UCSD-AML1 (cell line): ENCODE data around the gene SUN5.

Experiments
- DNase-seq: peaks from one replicate; lab custom pipeline; 2025; ENCODE audit not compliant: unreplicated experiment; lab: John Stamatoyannopoulos, UW

Gene SUN5

DNA sequence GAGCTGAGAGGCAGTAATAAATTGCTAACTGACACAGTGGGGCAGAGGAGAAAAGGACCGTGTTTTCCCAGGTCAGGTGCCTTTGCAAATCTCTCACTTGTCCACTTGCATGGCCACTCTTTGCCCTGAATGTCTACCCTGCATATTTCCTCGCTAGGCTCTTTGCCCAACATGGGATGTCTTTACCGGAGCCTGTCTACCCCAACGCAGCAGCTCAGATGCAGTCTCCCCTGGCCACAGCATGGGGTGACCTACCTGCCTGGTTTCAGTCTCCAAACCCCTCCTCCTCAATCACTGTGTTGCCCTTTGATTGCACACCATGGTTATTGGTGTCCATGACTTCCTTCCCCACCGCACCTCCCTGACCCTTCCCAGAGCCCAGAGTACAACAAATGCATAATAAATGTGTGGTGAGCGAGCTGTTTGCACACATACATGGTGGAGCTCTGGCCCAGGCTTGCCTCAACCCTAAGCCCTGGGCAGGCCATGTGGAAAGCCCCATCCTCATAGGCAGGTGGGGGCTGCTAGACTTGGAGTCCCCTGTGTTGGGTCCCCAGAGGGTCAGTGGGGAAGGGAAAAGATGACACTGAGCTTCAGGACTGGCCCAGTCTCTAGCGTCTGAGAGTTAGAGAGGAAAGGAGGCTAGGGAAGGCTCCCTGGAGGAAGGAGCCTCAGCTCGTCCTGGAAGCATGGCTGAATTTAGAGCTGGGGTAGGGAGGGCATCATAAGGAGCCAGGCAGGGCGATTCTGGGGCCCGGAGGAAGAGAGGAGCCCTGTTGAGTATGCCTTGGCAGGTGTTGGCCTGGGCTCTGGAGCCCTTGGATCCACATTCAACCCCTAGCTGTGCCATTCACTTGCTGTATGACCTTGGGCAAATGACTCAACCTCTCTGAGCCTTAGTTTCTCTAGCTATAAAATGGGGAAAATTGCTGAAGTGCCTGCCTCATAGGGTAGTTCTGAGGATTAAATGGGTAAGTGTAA is 22.8 kb upstream of the SUN5 start:
- no peak for DNase-seq

DNA sequence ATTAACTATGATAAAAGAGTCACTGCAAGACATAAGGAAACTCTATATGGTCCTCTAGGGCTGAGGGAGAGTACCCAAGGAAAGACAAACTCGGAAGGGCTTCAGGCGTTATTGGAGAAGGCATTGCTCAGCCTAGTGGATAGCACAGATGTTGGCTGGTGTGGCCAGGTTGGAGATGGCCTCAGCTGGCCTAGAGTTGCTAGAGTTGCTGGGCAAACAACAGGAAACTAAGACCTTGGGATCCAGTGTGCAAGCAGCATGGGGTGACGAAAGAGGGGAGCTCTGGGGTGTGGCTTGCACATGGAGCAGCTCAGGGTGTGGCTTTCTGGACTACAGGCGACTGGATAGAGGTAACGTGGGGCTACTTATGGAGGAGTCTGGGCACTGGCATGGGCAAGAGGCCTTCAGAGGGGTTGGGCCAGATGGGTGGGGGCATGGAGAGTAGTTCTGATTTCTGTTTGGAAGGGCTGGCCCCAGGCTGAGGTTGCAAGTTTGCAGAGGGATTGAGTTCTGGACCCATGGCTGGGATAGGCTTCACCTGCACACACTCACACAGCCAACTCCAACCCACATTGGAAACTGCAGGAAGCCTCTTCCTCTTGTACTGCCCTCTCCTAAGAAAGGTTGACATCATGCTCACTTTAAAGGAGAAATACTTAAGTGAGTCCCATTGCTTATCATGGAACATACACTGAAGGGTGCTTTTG is 22.0 kb upstream of the SUN5 start:
- DNase-seq = no peak

DNA sequence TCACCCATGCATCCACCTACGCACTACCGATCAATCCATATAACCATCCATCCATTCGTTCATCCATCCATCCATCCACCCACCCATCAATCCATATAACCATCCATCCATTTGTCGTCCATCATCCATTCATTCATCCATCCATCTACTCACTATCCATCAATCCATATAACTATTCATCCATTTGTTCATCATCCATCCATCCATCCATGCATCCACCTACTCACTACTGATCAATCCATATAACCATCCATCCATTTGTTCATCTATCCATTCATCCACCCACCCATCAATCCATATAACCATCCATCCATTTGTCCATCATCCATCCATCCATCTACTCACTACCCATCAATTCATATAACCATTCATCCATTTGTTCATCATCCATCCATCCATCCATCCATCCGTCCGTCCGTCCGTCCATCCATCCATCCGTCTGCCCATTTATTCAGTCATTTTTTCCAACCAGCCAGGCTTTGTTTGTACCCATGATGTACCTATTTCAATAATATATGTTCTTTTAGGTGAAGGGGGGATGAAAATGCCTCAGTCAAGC is 21.2 kb upstream of the SUN5 start:
- DNase-seq = no peak

DNA sequence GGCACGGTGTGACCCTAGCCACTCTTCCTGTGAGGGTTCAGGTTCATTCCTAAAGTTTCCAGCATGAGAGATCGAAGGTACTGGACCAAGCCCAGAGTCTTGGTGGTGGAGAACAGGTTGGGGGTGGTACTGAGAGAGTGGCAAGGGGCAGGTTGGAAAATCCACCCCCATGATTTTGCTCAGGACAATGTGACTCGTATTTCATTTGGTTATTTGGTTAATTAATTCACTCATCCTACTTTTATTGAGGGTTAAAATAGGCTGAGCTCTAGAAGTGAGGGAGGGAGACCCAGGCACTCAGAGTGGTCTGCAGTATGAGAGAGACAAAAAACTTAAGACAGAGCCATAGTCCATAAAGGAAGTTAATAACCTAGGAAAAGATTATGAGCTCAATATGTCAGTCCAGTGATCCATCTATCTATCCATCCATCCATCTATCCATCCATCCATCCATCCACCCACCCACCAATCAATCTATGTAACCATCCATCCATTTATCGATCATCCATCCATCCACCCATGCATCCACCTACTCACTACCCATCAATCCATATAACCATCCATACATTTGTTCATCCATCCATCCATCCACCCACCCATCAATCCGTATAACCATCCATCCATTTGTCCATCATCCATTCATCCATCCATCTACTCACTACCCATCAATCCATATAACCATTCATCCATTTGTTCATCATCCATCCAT is 20.5 kb upstream of the SUN5 start:
- no peak for DNase-seq

DNA sequence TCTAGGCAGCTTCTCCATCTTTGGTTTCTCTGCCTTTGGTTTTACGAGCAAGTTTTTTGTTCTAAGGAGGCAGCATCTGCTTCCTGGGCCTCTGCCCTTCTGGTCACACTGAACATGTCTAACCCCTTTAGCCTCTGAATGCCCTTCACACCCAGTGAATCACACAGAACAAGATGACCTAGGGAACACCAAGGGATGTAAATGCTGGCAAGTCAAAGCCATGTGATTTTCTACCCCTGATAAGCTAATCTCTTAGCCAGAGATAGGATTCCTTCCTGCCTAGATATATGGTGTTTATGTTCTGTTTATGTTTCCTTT is 20.0 kb upstream of the SUN5 start:
- no peak for DNase-seq

DNA sequence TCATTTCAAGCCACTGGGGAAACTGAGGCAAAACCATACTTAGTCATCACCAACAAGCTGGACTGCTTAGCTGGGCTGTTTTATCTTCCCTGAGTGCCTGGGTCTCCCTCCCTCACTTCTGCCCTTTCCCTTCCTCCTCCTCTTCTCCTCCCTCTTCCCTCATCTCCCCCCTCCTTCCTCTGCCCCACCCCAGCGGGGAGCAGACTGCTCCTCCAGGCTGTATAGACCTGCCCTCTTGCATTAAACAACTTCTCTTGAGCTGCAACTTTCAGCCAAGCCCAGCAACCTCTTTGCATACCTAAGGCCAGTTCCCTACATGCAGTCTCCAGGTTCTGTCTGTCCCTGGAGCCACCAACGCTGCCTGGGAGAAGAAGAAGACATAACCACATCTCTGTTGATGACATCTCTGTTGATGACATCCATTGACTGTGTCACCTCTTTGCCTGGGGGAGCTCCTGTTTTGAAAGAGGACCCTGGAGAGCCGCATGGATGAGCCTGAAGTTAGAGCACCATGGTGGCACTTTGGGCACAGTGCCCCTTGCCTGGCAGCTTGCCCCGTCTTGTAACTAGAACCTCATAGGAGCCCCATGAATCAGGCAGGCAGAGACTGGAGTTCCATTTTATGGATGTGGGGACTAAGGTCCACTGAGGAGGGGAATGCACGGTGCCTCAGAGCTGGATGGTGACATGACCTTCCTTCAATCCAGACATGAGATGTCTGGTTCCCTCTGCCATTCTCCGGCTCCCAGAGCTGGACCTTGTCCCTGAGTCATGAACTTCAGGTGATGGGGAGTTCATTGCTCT is 19.4 kb upstream of the SUN5 start:
- DNase-seq = no peak

DNA sequence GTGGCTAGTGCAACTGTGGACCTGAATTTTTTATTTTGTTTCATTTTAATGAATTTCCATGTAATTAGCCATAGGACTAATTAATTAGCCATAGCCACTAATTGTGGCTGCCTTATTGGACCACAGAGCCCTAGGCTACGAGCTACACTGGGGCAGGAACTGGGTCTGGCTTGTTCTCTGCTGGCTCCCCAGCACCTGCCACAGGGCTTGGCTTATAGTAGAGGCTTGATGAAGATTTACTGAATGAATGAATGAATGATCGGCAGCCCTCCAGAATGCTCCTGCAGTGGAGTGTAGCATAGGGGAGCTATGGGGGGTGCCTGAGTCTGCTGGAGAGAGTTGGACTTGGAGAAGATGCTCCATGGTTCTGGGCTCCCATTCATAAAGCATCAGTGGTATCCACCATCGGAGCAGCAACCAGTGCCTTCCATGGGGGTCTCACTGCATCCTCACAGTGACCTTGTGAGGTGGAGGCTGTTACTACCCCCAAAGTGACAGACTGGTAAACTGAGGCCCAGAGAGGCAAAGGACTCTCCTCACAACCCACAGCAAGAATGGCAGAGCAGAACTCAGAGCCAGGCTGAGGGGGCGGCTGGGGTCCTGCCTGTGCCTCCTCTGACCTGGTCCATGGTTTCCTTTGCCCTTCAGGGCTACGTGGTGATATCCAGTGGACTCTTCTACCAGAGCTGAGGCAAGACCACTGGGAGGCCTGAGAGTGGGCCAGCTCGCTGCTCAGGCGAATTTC is 18.6 kb upstream of the SUN5 start:
- DNase-seq = no peak

DNA sequence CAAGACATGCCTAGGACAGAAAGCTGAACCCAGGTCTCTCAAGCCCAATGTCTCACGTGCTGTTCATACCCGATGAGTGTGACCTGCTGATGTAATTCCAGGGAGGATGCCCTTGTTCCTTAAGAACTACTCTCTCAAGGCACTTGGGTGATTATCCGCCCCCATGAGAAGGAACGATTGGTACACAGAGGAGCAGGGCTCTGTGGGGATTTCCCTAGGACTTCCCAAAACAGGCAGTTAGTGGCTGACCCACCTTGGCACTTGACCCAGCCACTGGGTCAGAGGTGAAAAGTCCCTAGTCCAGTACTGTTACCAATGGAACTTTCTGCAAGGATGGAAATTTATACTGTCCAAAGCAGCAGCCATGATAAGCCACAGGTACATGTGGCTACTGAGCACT is 18.1 kb upstream of the SUN5 start:
- DNase-seq = no peak

DNA sequence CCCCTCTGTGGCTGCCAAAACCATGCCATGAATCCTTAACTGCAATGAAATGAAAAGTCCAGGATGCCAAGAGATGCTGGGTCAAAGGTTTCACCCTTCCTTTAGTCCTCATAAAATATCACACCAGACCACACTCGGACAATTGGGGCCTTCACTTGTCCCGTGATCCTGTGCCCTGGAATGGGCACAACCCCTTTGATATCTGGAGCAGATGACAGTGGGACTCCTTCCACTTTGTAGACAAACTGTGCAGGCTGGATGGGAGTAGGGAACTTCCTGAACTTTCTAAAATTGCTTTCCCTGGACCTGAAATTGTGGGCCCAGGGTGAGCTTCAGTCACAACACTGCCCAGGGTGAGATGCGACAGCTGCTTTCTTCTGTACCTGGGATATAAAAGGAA is 17.6 kb upstream of the SUN5 start:
- DNase-seq = no peak

DNA sequence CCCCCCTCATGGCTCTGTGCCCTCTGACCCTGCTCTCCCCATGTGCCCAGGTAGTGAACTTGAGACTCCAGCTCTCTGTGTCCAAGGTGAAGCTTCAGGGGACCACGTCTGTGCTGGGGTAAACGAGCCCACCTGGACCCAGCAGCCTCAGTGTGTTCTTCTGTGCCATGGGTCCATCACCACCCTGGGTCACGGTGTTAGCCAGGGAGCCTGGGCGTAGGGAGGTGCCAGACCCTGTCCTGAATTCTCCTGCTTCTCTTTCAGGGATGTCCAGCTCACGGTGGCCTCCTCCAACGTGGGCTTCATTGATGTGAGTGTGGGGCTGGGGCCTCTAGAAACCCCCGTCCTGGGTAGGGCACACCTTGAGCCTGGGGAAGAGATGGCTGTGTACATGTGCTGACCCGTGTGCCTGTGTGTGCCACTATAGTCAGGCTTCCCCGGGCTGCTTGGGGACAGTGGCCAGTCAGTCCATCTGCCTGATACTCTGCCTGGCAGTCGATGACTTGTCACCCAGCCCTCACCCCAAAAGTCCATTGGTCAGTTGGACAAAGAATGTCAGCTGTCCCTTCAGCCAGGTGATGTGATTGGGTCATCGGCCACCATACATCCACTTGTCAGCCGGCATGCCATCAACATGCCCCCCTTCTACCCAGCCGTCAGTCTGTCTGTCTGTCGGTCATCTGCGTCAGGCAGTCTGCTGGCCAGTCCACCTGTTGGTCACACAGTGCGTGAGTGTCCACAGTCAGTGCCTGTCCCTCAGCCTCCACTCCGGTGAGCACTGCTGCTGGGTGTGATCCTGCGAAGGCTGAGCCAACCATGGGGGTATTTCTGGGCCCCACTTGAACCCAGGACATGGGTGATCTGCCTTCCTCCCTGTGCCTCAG is 16.3 kb upstream of the SUN5 start:
- no peak for DNase-seq

DNA sequence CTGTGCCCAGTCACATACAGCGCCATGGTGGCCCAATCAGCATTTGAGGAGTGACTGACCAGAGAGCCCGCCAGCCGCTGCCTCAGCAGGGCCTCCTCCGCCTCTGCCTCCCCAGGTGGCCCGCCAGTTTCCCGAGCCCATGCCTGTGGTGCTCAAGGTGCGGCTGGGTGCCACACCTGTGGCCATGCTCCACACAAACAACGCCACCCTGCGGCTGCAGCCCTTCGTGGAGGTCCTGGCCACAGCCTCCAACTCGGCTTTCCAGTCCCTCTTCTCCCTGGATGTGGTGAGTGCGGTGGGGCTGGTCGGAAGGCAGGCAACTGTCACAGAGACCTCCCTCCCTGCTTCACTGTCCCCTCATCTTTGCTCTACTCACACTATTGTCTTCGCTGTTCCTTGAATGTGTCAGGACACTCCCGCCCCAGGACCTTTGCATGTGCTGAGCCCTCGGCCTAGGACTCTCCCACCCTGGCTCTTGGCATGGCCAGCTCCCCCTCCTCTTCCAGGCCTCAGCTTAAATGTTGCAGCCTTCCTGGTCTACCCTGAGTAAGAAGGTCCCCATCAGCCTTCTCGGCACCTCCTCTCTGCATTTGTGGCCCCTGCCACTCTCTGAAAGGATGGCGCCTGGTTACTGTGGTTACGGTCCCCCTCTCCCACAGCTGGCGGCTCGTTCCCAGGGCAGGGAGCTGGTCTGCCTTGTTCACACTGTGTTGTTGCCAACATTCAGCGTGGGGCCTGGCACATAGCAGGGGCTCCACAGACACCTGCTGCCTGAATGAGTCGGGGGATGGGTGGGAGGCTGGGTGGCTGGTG is 15.4 kb upstream of the SUN5 start:
- DNase-seq = no peak

DNA sequence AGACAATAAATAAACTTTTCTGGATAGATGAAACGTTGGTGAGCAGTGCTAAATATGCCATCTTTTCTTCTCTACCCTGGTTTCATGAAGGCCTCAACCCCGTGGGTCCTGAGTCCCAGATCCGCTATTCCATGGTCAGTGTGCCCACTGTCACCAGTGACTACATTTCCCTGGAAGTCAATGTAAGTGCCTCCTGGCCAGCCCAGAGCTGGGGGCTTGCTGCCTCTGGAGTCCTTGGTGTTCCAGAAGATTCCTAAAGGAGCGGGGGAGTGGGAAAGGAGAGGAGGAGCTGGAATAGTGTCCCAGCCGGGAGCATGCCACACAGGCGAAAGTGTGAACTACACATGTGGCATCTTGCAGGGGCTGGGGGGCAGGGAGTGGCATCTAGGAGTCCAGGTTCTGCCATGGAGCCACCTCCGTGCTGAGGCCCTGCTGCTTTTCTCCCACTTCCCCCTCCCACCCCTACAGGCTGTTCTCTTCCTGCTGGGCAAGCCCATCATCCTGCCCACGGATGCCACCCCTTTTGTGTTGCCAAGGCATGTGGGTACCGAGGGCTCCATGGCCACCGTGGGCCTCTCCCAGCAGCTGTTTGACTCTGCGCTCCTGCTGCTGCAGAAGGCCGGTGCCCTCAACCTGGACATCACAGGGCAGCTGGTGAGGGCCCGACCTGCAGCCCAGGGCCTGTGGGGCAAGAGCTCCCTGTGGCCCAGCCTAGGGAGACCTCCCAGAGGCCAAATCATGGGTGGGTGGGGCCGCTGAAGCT is 14.1 kb upstream of the SUN5 start:
- no peak for DNase-seq

DNA sequence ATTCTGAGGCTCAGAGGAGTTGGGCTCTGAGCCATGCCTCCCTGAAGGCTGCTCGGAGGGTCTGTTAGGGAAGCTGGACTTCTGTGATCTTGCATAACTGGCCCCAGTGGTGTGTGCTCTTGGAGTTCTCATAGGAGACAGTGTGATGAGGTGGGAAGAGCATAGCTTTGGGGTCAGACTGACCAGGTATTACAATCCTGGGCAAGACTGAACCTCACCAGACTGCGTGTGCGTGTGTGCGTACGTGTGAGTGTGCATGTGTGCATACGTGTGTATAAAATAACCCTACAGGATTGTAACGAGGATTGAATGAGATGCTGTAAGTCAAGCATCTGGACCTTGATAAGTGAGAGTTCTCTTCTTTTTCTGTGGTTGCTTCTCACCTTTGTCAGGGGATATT is 13.3 kb upstream of the SUN5 start:
- DNase-seq = no peak

DNA sequence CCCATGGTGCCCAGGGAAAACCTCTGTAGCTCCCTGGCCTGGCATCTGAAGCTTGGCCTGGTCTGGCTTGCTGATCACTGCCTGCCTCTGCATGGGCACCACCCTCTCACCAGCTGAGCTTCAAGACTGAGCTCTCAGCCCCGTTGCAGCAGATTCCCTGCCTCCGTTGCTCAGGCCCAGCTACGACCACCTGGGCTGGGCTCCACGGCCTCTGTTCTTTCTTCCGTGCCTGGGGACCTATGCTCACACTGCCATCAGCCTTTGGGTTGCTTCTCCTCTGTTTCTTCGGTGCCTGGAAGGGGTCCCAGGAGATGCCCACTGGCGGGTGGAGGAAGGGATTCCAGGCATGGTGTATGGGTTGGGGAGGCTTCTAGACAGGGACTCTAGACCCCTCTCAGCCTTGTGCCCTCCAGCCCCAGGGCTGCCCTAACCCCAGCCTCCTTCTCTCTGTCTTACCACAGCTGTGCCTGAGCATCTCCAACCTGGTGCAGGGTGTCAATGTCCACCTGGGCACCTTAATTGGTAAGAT is 12.4 kb upstream of the SUN5 start:
- no peak for DNase-seq

DNA sequence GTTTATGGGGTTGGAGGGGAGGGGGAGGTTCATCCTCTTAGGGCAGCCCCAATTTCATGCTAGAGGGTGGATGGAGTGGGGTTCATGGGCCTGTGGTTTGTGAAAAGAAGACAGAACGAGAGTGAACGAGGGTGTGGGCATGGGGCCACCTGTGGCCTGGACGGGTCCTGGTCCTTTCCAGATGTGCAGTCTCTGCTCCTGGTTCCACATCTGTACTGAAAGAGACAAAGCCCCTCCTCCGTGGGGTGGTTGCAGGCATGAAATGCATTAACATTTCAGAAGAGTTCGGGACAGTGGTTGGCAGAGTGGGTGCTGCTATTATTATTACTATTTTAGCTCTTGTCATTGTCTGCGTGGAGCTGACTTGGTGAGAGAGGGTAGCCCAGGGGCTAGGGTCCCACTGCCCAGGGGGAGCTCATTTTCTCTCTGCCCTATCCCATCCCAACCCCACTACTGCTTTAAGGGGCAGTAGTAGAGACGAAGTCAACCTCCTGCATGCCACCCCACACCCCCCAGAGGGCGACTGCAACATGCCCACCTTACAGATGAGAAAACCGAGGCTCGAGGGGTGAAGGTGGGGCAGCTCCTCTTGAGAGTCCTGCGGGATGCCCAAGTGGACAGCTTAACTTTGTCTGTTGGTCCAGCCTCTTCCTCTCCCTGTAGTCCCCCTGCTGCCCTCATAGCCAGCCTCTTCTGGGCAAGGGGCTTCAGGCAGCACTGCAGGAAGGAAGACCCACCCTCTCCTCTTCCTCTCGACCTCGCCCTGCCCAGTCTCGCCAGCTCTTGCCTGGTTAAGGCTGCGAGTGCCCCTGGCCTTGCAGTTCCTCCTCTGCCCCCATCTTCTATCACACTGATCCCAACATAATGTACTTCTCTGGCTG is 11.7 kb upstream of the SUN5 start:
- DNase-seq = no peak

DNA sequence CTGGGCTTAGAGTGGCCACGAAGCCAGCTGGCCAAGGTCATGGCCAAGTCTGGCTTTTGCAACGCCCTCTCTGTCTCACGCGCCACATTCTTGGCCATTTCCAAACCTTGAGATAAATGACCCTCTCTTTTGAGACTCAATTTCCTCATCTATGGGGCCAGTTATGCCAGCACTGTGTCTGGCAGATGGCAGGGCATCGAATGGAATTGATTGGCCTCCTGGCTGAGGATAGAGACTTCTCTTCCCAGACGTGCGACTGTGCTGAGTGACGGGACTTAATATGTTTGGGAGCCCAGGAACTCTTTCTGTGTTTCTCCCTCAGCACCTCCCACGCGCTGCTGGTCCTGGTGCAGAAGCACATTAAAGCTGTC is 10.9 kb upstream of the SUN5 start:
- DNase-seq = no peak
